SU-DHL-6 (cell line): ENCODE results near the gene PHF21B.

Source experiments
- H2AFZ ChIP-seq: fragments of 200-600 bp; sonication (generic); 2 replicates; pipeline ENCODE4 v1.6.1; 2014; ENCODE audit warnings: low read depth, mild to moderate bottlenecking, moderate library complexity, mixed read lengths, antibody characterized with exemption, low read length; ENCODE audit not compliant: severe bottlenecking
- H3F3A ChIP-seq: fragments of 200-600 bp; shearing (Covaris generic); 2 replicates; pipeline ENCODE4 v1.6.0; 2016; ENCODE audit warnings: antibody characterized with exemption, mild to moderate bottlenecking; ENCODE audit not compliant: insufficient read depth
- H3K27ac ChIP-seq: fragments of 200-600 bp; sonication (generic); 2 replicates; pipeline ENCODE4 v1.5.1; 2016; ENCODE audit warnings: low read depth, mild to moderate bottlenecking, low read length, moderate library complexity, mixed read lengths
- H3K27me3 ChIP-seq: fragments of 200-600 bp; sonication (generic), shearing (Covaris generic); 2 replicates; pipeline ENCODE4 v1.6.0; 2014; ENCODE audit warnings: mild to moderate bottlenecking, low read length
- H3K36me3 ChIP-seq: fragments of 200-600 bp; sonication (generic); 2 replicates; pipeline ENCODE4 v1.6.1; 2014; ENCODE audit warnings: mild to moderate bottlenecking, low read length, mixed read lengths
- H3K4me2 ChIP-seq: fragments of 300-600, 200-600 bp; shearing (Covaris generic), sonication (generic); 2 replicates; pipeline ENCODE4 v1.6.0; 2014; ENCODE audit warnings: low read length, low read depth, mild to moderate bottlenecking; ENCODE audit not compliant: poor library complexity, severe bottlenecking
- H3K4me3 ChIP-seq: fragments of 200-600 bp; sonication (generic); 2 replicates; pipeline ENCODE4 v1.5.1; 2014; ENCODE audit warnings: antibody characterized with exemption, low read length, mild to moderate bottlenecking, mixed read lengths; ENCODE audit not compliant: insufficient read depth, poor library complexity, severe bottlenecking
- H3K79me2 ChIP-seq: fragments of 200-600 bp; sonication (generic); 2 replicates; pipeline ENCODE4 v1.6.1; 2014; ENCODE audit warnings: mild to moderate bottlenecking, low read length, moderate library complexity; ENCODE audit not compliant: insufficient read depth
- H3K9ac ChIP-seq: fragments of 200-600 bp; sonication (generic); 2 replicates; pipeline ENCODE4 v1.7.0; 2014; ENCODE audit warnings: mild to moderate bottlenecking, low read length
- H3K9me2 ChIP-seq: fragments of 200-600 bp; sonication (generic); replicated peaks from 2 replicates; pipeline ENCODE4 v1.6.1; 2014; ENCODE audit warnings: low read length; ENCODE audit not compliant: insufficient read depth
- H3K9me3 ChIP-seq: fragments of 200-600 bp; sonication (generic); 2 replicates; pipeline ENCODE4 v1.6.1; 2014; ENCODE audit warnings: low read length, mixed read lengths; ENCODE audit not compliant: insufficient read depth
- H4K20me1 ChIP-seq: fragments of 200-600 bp; sonication (generic); 2 replicates; pipeline ENCODE4 v1.6.1; 2014; ENCODE audit warnings: low read depth, mild to moderate bottlenecking, antibody characterized with exemption, low read length, moderate library complexity, mixed read lengths
- CTCF ChIP-seq: fragments of 200-600 bp; sonication (generic); IDR thresholded peaks from one replicate; pipeline ENCODE4 v1.5.1; 2017; ENCODE audit warnings: antibody characterized with exemption, mild to moderate bottlenecking, low read length, moderate library complexity; ENCODE audit not compliant: insufficient read depth, poor library complexity, severe bottlenecking
- EZH2phosphoT487 ChIP-seq: fragments of 200-600 bp; sonication (generic), shearing (Covaris generic); conservative IDR thresholded peaks from 2 replicates; pipeline ENCODE4 v1.6.1; 2018; ENCODE audit warnings: mild to moderate bottlenecking, antibody characterized with exemption, low read length, moderate library complexity, mixed read lengths

Gene PHF21B

GRCh38 chr22:44981857-44982256 is 27.9 kb downstream of the PHF21B start:
- Histone ChIP-seq H3K27ac (no peak overlapping the region), H3F3A (no peaks in the 10 kb centered on the region), H3K4me3 (no peak overlapping the region), H3K27me3 (no peaks in the 10 kb centered on the region), H3K9me3 (no peaks in the 10 kb centered on the region), H3K4me2 (no peak overlapping the region), H2AFZ (no peak overlapping the region), H3K79me2 (peaks cover 7% of the 10 kb centered on the region; the same call in 1 of the 2 replicates), H3K9ac (no peak overlapping the region), H3K36me3 (no peaks in the 10 kb centered on the region), H3K9me2 (no peaks in the 10 kb centered on the region), H4K20me1 (peaks cover 3% of the 10 kb centered on the region; the same call in 1 of the 2 replicates)
- TF ChIP-seq EZH2phosphoT487 = no peak
- TF ChIP-seq CTCF = no peak

GRCh38 chr22:44979154-44979553 is 30.7 kb downstream of the PHF21B start:
- Histone ChIP-seq H3K79me2 (no peaks in the 10 kb centered on the region), H3K9me3 (no peaks in the 10 kb centered on the region), H2AFZ (no peak overlapping the region), H3K27ac (no peak overlapping the region), H3K4me3 (no peak overlapping the region), H3F3A (no peaks in the 10 kb centered on the region), H3K9ac (no peak overlapping the region), H3K9me2 (no peaks in the 10 kb centered on the region), H3K4me2 (no peak overlapping the region), H3K27me3 (no peaks in the 10 kb centered on the region), H3K36me3 (no peaks in the 10 kb centered on the region), H4K20me1 (peaks cover 3% of the 10 kb centered on the region; the same call in 1 of the 2 replicates)
- no peak for TF ChIP-seq CTCF
- no peak for TF ChIP-seq EZH2phosphoT487

- TF ChIP-seq EZH2phosphoT487 (no peak), CTCF (peak; percentile 64)
- H3K27ac ChIP-seq = no peak overlapping the region
- peaks cover 3% of the 10 kb centered on the region; the same call in 1 of the 2 replicates for H4K20me1 ChIP-seq
- H3K36me3 ChIP-seq = no peaks in the 10 kb centered on the region
- H3K4me2 ChIP-seq = no peak overlapping the region
- no peaks in the 10 kb centered on the region for H3F3A ChIP-seq
- H3K9me3 ChIP-seq = no peaks in the 10 kb centered on the region
- H3K79me2 ChIP-seq = no peaks in the 10 kb centered on the region
- H3K9ac ChIP-seq = no peak overlapping the region
- H3K4me3 ChIP-seq = no peak overlapping the region
- H2AFZ ChIP-seq = no peak overlapping the region
- no peaks in the 10 kb centered on the region for H3K9me2 ChIP-seq
- no peaks in the 10 kb centered on the region for H3K27me3 ChIP-seq
Observed at GRCh38 chr22:44975427-44976262, 34.2 kb downstream of the PHF21B start.
